PFSK-1 (cell line): ENCODE results near the gene AGPAT3.

Experiments used
- FOXP2 ChIP-seq: optimal IDR thresholded peaks from 2 replicates; pipeline ENCODE3; 2011; ENCODE audit warnings: borderline replicate concordance, control low read depth, inconsistent platforms; ENCODE audit not compliant: insufficient read depth; ENCODE audit errors: extremely low read length, extremely low read depth
- POLR2AphosphoS5 ChIP-seq: IDR thresholded peaks from 2 replicates; pipeline ENCODE4 v1.6.1; 2012; ENCODE audit warnings: low read depth, mild to moderate bottlenecking, control low read depth, low read length, moderate library complexity
- SIN3A ChIP-seq: IDR thresholded peaks from 2 replicates; pipeline ENCODE4 v1.6.1; 2012; ENCODE audit warnings: mild to moderate bottlenecking, low read length, moderate library complexity, borderline replicate concordance; ENCODE audit not compliant: insufficient read depth
- TAF1 ChIP-seq: IDR thresholded peaks from 2 replicates; pipeline ENCODE4 v1.6.1; 2012; ENCODE audit warnings: low read length, control low read depth, borderline replicate concordance; ENCODE audit not compliant: insufficient read depth
- TF ChIP-seq, protein P1 (sequence below), 2 experiments: IDR thresholded peaks; 2 replicates each; pipeline versions ENCODE4 v1.6.1 to v1.8.0; 2011 to 2012; ENCODE audit warnings: low read depth in 2 of 2, low read length in 2 of 2, control low read depth in 1 of 2, inconsistent platforms in 1 of 2, mild to moderate bottlenecking in 1 of 2, moderate library complexity in 1 of 2; ENCODE audit not compliant: insufficient read depth in 1 of 2

Gene AGPAT3

DNA sequence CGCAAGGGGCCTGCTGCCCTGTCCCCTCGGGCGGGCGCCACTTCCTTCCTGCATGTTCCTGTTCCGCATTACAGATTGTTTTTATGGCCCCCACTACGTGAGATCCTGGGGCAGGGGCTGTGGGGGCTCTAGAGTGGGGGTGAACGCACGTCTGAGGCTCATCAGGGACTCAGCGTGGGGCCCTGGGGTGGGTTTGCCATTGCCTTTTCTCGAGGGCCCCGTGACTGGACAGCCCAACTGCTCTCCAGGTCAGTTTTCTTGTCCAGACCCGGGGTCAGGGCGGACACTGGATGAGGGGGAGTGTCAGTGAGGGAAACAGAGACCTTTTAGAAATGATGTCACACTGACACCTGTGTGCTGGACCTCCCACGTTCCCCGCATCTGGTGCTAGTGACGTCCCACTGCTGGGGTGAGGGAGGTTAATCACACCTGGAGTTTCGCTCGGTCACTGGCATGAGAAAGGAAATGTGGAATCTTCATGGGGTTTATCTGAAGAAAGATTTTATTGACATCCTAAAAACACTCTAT, 65.9 kb downstream of the AGPAT3 start:
- TF ChIP-seq FOXP2 (no peak), POLR2AphosphoS5 (no peak), SIN3A (no peak), TAF1 (no peak)
- TF ChIP-seq, protein P1, sequence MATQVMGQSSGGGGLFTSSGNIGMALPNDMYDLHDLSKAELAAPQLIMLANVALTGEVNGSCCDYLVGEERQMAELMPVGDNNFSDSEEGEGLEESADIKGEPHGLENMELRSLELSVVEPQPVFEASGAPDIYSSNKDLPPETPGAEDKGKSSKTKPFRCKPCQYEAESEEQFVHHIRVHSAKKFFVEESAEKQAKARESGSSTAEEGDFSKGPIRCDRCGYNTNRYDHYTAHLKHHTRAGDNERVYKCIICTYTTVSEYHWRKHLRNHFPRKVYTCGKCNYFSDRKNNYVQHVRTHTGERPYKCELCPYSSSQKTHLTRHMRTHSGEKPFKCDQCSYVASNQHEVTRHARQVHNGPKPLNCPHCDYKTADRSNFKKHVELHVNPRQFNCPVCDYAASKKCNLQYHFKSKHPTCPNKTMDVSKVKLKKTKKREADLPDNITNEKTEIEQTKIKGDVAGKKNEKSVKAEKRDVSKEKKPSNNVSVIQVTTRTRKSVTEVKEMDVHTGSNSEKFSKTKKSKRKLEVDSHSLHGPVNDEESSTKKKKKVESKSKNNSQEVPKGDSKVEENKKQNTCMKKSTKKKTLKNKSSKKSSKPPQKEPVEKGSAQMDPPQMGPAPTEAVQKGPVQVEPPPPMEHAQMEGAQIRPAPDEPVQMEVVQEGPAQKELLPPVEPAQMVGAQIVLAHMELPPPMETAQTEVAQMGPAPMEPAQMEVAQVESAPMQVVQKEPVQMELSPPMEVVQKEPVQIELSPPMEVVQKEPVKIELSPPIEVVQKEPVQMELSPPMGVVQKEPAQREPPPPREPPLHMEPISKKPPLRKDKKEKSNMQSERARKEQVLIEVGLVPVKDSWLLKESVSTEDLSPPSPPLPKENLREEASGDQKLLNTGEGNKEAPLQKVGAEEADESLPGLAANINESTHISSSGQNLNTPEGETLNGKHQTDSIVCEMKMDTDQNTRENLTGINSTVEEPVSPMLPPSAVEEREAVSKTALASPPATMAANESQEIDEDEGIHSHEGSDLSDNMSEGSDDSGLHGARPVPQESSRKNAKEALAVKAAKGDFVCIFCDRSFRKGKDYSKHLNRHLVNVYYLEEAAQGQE (IDR thresholded peaks at IDR 0.05; ENCODE audit: insufficient read depth in 1 of 2, low read depth in 2 of 2, low read length in 2 of 2), result no peak

GRCh38 chr21:43931489-43931888, 66.5 kb downstream of the AGPAT3 start:
- TF ChIP-seq, protein P1 (IDR thresholded peaks at IDR 0.05; ENCODE audit: insufficient read depth in 1 of 2, low read depth in 2 of 2, low read length in 2 of 2), result no peak

GRCh38 chr21:43932005-43932404, 67.0 kb downstream of the AGPAT3 start:
- TF ChIP-seq POLR2AphosphoS5, result no peak
- no peak for TF ChIP-seq SIN3A
- TF ChIP-seq FOXP2, result no peak
- TF ChIP-seq, protein P1 (IDR thresholded peaks at IDR 0.05; ENCODE audit: insufficient read depth in 1 of 2, low read depth in 2 of 2, low read length in 2 of 2), result no peak
- no peak for TF ChIP-seq TAF1

DNA sequence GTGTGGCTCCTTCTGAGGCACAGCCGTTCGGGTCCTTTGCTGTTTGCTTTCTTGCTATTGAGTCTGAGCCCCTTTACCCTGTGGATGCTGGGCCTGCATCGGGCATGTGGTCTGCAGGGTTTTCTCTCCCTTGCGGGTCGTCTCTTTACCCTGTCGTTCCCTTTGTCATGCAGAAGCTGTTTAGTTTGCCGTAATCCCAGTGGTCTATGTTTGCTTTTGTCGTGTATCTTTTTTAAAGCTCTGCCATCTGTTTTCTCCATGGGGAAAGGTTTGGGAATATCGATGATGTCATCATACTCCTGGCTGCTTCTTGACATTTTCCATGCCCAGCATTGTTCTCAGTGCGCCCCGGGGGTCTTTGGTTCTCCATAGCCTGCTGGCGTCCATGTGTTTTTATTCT, 68.2 kb downstream of the AGPAT3 start:
- TF ChIP-seq, protein P1 (IDR thresholded peaks at IDR 0.05; ENCODE audit: insufficient read depth in 1 of 2, low read depth in 2 of 2, low read length in 2 of 2), result no peak
- TF ChIP-seq TAF1 (no peak), FOXP2 (no peak), POLR2AphosphoS5 (no peak), SIN3A (no peak)

DNA sequence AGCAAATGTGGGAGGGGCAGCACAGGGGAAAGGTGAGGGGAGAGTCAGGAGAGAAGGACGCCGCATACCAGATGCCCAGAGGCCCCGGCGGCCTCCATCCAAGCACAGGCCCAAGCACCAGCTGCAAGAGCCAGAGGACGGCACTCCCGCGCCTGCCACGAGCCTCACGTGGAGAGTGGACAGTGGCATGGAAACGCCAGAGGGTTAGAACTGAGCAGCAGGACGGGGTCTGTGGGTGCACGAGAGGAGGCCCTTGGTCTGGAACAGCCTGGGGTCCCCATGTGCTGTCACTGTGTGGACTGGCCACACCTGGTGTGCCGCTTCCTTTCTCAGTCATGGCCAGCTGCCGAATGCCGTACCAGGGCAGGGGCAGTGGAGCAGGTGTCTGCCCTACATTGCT, 68.7 kb downstream of the AGPAT3 start:
- TF ChIP-seq POLR2AphosphoS5 (no peak), SIN3A (no peak), TAF1 (no peak), FOXP2 (no peak)
- TF ChIP-seq, protein P1 (IDR thresholded peaks at IDR 0.05; ENCODE audit: insufficient read depth in 1 of 2, low read depth in 2 of 2, low read length in 2 of 2), result no peak
